K562 (cell line): ENCODE measurements around the gene OR2H2. TPM values are rescaled to one million over a fixed set of nuclear protein-coding genes. Genes with fewer than 3 reads are reported as not detected.

ENCODE experiments used
- C11orf30 ChIP-seq: fragments of 450-650 bp; IDR thresholded peaks from 2 replicates; pipeline ENCODE4 v1.6.1; 2016; ENCODE audit warnings: low read depth, mild to moderate bottlenecking
- EP400 ChIP-seq: fragments of 450-650 bp; IDR thresholded peaks from 2 replicates; pipeline ENCODE4 v1.6.1; 2017; ENCODE audit warnings: antibody characterized with exemption, mild to moderate bottlenecking, moderate library complexity
- FOXA3 ChIP-seq, 2 experiments: fragments of 450-650 bp in 1 of 2; sonication (generic) in 1 of 2; formaldehyde crosslinking; IDR thresholded peaks in 1 of 2; conservative IDR thresholded peaks in 1 of 2; 2 replicates each; pipeline versions ENCODE4 v1.4.0 to v1.8.0; 2020 to 2022; ENCODE audit warnings: mild to moderate bottlenecking in 2 of 2, missing genetic modification reagents in 1 of 2
- GATAD2A ChIP-seq: fragments of 450-650 bp; IDR thresholded peaks from 2 replicates; pipeline ENCODE4 v1.6.1; 2017
- HEY1 ChIP-seq: fragments of 250-450 bp; sonication (Bioruptor Pico); IDR thresholded peaks from 2 replicates; pipeline ENCODE4 v1.5.0; 2020; ENCODE audit warnings: mild to moderate bottlenecking, moderate library complexity, borderline replicate concordance
- KAT8 ChIP-seq: fragments of 450-650 bp; IDR thresholded peaks from 2 replicates; pipeline ENCODE4 v1.6.1; 2016; ENCODE audit warnings: low read depth, mild to moderate bottlenecking
- MECOM ChIP-seq: fragments of 250-450 bp; sonication (Bioruptor Pico); IDR thresholded peaks from 2 replicates; pipeline ENCODE4 v1.8.0; 2022; ENCODE audit warnings: inconsistent platforms
- ZFP30 ChIP-seq: fragments of 250-450 bp; sonication (Bioruptor Pico); IDR thresholded peaks from 2 replicates; pipeline ENCODE4 v1.8.0; 2022; ENCODE audit warnings: moderate library complexity, mild to moderate bottlenecking, inconsistent platforms, borderline replicate concordance
- ZNF133 ChIP-seq: fragments of 250-450 bp; sonication (Bioruptor Pico); IDR thresholded peaks from 2 replicates; pipeline ENCODE4 v1.4.0; 2020; ENCODE audit warnings: mild to moderate bottlenecking
- polyA plus RNA-seq, 8 experiments: library from polyadenylated mRNA; depleted of rRNA in 4 of 8; stranded (reverse) in 5 of 8; unstranded in 3 of 8; fragments of >200 nt; fragmentation: Nextera tagmentation in 2 of 8; fragmentation: Illumina TruSeq in 1 of 8; extraction: Ambion mirVana in 2 of 8; extraction: Trizol in 1 of 8; gene quantifications; 2 replicates each; pipeline versions ENCODE4 v1.2.1 to v1.2.3, GENCODE V29; 2011 to 2014; ENCODE audit warnings: inconsistent platforms in 1 of 8, missing spikeins in 1 of 8
- total RNA-seq, 7 experiments: library from RNA; depleted of rRNA in 6 of 7; stranded (reverse); fragments of >200 nt in 6 of 7; fragmentation: Illumina TruSeq in 2 of 7; extraction: Trizol in 2 of 7; gene quantifications; 2 replicates each; pipeline versions ENCODE4 v1.2.1 to v1.2.3, GENCODE V29; 2011 to 2021; ENCODE audit warnings: low replicate concordance in 1 of 7
- TF ChIP-seq, protein P1 (sequence below): sonication (generic); formaldehyde crosslinking; IDR thresholded peaks from 2 replicates; pipeline ENCODE4 v1.5.0; 2020; ENCODE audit warnings: missing genetic modification reagents
- TF ChIP-seq, protein P2 (sequence below): sonication (generic); formaldehyde crosslinking; IDR thresholded peaks from 2 replicates; pipeline ENCODE4 v1.8.0; 2022; ENCODE audit warnings: mild to moderate bottlenecking, missing genetic modification reagents
- TF ChIP-seq, protein P3 (sequence below), 2 experiments: fragments of 450-650 bp; formaldehyde crosslinking in 1 of 2; IDR thresholded peaks; 2 replicates each; pipeline versions ENCODE4 v1.4.0 to v1.6.1; 2014 to 2020; ENCODE audit warnings: mild to moderate bottlenecking in 2 of 2, borderline replicate concordance in 1 of 2, low read depth in 1 of 2
- TF ChIP-seq, protein P4 (sequence below): fragments of 150-350 bp; IDR thresholded peaks from 2 replicates; pipeline ENCODE4 v1.6.1; 2014; ENCODE audit warnings: low read depth, mild to moderate bottlenecking, low read length, borderline replicate concordance

OR2H2 gene
- total and polyA plus RNA-seq, 9 of the 15 experiments (the other 6 are each of a cell fraction or from before 2014, with no cell fraction given): not detected

DNA sequence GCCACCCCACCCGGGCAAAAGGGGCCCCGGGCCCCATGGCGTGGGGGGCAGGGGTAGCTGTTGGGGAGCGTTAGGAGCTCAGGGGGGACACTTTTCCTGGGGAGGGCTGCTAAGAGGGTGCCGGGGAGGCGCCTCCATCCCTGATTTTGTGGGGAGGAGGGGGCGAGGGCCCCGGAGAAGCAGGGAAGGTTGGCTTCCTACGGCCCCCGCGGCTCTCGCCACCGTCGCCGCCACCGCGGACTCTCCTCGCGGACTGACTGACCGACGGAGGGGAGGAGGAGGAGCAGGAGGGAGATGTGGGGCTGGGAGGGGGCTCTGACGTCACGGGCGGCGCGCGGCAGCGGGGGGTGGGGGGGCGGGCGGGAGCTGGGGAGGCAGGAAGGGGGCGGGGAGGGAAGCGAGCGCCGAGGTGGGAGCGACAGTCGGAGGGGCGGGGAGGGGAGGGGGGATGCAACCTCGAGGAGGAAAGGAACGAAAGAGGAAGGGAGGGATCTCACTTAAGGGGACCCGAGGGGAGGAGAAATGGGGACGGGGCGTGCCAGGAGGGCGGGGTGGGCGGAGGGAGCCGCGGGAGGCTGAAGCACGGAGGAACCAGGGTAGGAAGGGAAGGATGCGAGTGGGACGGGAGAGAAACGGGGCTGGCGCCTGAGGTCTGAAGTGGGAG, 43.0 kb downstream of the OR2H2 start (continued):
- TF ChIP-seq, protein P1, sequence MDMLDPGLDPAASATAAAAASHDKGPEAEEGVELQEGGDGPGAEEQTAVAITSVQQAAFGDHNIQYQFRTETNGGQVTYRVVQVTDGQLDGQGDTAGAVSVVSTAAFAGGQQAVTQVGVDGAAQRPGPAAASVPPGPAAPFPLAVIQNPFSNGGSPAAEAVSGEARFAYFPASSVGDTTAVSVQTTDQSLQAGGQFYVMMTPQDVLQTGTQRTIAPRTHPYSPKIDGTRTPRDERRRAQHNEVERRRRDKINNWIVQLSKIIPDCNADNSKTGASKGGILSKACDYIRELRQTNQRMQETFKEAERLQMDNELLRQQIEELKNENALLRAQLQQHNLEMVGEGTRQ (CRISPR knock-in tag): no peak
- TF ChIP-seq FOXA3 (CRISPR knock-in tag; conservative IDR thresholded peaks at IDR 0.05 in 1 of 2, IDR thresholded peaks at IDR 0.05 in 1 of 2): no peak
- TF ChIP-seq, protein P2, sequence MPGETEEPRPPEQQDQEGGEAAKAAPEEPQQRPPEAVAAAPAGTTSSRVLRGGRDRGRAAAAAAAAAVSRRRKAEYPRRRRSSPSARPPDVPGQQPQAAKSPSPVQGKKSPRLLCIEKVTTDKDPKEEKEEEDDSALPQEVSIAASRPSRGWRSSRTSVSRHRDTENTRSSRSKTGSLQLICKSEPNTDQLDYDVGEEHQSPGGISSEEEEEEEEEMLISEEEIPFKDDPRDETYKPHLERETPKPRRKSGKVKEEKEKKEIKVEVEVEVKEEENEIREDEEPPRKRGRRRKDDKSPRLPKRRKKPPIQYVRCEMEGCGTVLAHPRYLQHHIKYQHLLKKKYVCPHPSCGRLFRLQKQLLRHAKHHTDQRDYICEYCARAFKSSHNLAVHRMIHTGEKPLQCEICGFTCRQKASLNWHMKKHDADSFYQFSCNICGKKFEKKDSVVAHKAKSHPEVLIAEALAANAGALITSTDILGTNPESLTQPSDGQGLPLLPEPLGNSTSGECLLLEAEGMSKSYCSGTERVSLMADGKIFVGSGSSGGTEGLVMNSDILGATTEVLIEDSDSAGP (CRISPR knock-in tag): no peak
- TF ChIP-seq HEY1 (CRISPR knock-in tag): no peak
- no peak for TF ChIP-seq KAT8
- TF ChIP-seq GATAD2A: 0 out of 2 replicates have a peak, but pooled peaks have one; percentile 40
- TF ChIP-seq, protein P3, sequence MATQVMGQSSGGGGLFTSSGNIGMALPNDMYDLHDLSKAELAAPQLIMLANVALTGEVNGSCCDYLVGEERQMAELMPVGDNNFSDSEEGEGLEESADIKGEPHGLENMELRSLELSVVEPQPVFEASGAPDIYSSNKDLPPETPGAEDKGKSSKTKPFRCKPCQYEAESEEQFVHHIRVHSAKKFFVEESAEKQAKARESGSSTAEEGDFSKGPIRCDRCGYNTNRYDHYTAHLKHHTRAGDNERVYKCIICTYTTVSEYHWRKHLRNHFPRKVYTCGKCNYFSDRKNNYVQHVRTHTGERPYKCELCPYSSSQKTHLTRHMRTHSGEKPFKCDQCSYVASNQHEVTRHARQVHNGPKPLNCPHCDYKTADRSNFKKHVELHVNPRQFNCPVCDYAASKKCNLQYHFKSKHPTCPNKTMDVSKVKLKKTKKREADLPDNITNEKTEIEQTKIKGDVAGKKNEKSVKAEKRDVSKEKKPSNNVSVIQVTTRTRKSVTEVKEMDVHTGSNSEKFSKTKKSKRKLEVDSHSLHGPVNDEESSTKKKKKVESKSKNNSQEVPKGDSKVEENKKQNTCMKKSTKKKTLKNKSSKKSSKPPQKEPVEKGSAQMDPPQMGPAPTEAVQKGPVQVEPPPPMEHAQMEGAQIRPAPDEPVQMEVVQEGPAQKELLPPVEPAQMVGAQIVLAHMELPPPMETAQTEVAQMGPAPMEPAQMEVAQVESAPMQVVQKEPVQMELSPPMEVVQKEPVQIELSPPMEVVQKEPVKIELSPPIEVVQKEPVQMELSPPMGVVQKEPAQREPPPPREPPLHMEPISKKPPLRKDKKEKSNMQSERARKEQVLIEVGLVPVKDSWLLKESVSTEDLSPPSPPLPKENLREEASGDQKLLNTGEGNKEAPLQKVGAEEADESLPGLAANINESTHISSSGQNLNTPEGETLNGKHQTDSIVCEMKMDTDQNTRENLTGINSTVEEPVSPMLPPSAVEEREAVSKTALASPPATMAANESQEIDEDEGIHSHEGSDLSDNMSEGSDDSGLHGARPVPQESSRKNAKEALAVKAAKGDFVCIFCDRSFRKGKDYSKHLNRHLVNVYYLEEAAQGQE (IDR thresholded peaks at IDR 0.05; ENCODE audit: borderline replicate concordance): no peak
- TF ChIP-seq, protein P3 (CRISPR knock-in tag; IDR thresholded peaks at IDR 0.05; ENCODE audit: low read depth): no peak
- TF ChIP-seq MECOM (CRISPR knock-in tag): no peak
- no peak for TF ChIP-seq C11orf30
- TF ChIP-seq EP400: peak; percentile 1; the same call in 1 of the 2 replicates
- no peak for TF ChIP-seq ZFP30
- TF ChIP-seq, protein P4, sequence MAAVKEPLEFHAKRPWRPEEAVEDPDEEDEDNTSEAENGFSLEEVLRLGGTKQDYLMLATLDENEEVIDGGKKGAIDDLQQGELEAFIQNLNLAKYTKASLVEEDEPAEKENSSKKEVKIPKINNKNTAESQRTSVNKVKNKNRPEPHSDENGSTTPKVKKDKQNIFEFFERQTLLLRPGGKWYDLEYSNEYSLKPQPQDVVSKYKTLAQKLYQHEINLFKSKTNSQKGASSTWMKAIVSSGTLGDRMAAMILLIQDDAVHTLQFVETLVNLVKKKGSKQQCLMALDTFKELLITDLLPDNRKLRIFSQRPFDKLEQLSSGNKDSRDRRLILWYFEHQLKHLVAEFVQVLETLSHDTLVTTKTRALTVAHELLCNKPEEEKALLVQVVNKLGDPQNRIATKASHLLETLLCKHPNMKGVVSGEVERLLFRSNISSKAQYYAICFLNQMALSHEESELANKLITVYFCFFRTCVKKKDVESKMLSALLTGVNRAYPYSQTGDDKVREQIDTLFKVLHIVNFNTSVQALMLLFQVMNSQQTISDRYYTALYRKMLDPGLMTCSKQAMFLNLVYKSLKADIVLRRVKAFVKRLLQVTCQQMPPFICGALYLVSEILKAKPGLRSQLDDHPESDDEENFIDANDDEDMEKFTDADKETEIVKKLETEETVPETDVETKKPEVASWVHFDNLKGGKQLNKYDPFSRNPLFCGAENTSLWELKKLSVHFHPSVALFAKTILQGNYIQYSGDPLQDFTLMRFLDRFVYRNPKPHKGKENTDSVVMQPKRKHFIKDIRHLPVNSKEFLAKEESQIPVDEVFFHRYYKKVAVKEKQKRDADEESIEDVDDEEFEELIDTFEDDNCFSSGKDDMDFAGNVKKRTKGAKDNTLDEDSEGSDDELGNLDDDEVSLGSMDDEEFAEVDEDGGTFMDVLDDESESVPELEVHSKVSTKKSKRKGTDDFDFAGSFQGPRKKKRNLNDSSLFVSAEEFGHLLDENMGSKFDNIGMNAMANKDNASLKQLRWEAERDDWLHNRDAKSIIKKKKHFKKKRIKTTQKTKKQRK: no peak
- no peak for TF ChIP-seq ZNF133 (CRISPR knock-in tag)
